MCF 10A (cell line): ENCODE results near the gene OTOP2. TPM values are rescaled to one million over a fixed set of nuclear protein-coding genes. Genes with fewer than 3 reads are reported as not detected.

Experiments
- Bru-seq: library from RNA; stranded (reverse); fragments of 400-500 nt; gene quantifications from one replicate; lab custom pipeline; 2021; lab: Mats Ljungman, UMichigan
- BruChase-seq, 2 experiments: library from RNA; stranded (reverse); fragments of 400-500 nt; gene quantifications; one replicate each; lab custom pipeline; 2021; lab: Mats Ljungman, UMichigan
- BruUV-seq: library from RNA; stranded (reverse); fragments of 400-500 nt; replicated peaks from 2 replicates; lab custom pipeline; 2021; lab: Mats Ljungman, UMichigan
- CTCF ChIA-PET: fragments of 300-600 bp; sonication (Branson Sonifier 250); formaldehyde crosslinking; extraction: SDS; loops from one replicate; lab custom pipeline; 2021; ENCODE audit warnings: antibody characterized with exemption, inconsistent platforms; lab: Yijun Ruan, JAX
- POLR2A ChIA-PET: fragments of 300-600, 350-650 bp; sonication (Branson Sonifier 250); formaldehyde crosslinking; extraction: SDS; loops from one replicate; lab custom pipeline; 2020; ENCODE audit warnings: antibody characterized with exemption, inconsistent platforms; lab: Yijun Ruan, JAX
- DNase-seq: peaks from one replicate; pipeline ENCODE4 v3.0.0-alpha.2; 2018; ENCODE audit not compliant: unreplicated experiment
- H3K27ac Mint-ChIP-seq: one replicate; pipeline ENCODE4 v1.8.0; 2022; ENCODE audit warnings: mild to moderate bottlenecking, low read depth, mixed read lengths; ENCODE audit not compliant: unreplicated experiment
- H3K27me3 Mint-ChIP-seq: one replicate; pipeline ENCODE4 v1.8.0; 2022; ENCODE audit warnings: mixed read lengths; ENCODE audit not compliant: insufficient read depth, unreplicated experiment
- H3K36me3 Mint-ChIP-seq: one replicate; pipeline ENCODE4 v1.8.0; 2022; ENCODE audit warnings: mild to moderate bottlenecking, moderate library complexity, mixed read lengths; ENCODE audit not compliant: insufficient read depth, unreplicated experiment
- H3K4me1 Mint-ChIP-seq: one replicate; pipeline ENCODE4 v1.8.0; 2022; ENCODE audit warnings: mixed read lengths; ENCODE audit not compliant: insufficient read depth, unreplicated experiment
- H3K4me3 Mint-ChIP-seq: one replicate; pipeline ENCODE4 v1.8.0; 2022; ENCODE audit warnings: mild to moderate bottlenecking, moderate library complexity, mixed read lengths; ENCODE audit not compliant: unreplicated experiment
- H3K9me3 Mint-ChIP-seq: one replicate; pipeline ENCODE4 v1.8.0; 2022; ENCODE audit warnings: mixed read lengths; ENCODE audit not compliant: unreplicated experiment
- CTCF ChIP-seq: fragments of 200-600 bp; IDR thresholded peaks from one replicate; pipeline ENCODE4 v1.8.0; 2022; ENCODE audit warnings: antibody characterized with exemption, mild to moderate bottlenecking; ENCODE audit not compliant: unreplicated experiment
- intact Hi-C: fragments of 100-400 bp; cut with micrococcal nuclease; formaldehyde crosslinking; loops from 2 replicates; pipeline ENCODE4 v1.14.1; 2022
- long read RNA-seq: library from polyadenylated mRNA; stranded (forward); transcript quantifications from one replicate; pipeline ENCODE4 v2.0.0, GENCODE V29; 2022
- total RNA-seq: library from RNA; stranded (reverse); gene quantifications from 2 replicates; pipeline ENCODE4 v1.2.3, GENCODE V29; 2022

Gene OTOP2
- not detected in 2 replicates for total RNA-seq
- Bru-seq, nascent RNA, result not detected
- BruChase-seq, experiment 1, labeled RNA remaining after a 6-hour chase, result not detected
- BruChase-seq, experiment 2, labeled RNA remaining after a 2-hour chase, result not detected
- long read RNA-seq, result 0 reads

- H3K36me3 Mint-ChIP-seq, result no peaks in the 10 kb centered on the region
- no peaks in the 10 kb centered on the region for H3K9me3 Mint-ChIP-seq
- BruUV-seq, result no TSS peak
- H3K27me3 Mint-ChIP-seq, result peaks cover 29% of the 10 kb centered on the region
- TF ChIP-seq CTCF, result no peak
- no peak within 1 kb of the TSS for H3K27ac Mint-ChIP-seq
- CTCF ChIA-PET, result interaction anchor here (0.7 to 11.5 kb wide), 13 partner anchors 9 to 249 kb away, joined by 3 to 233 read pairs (median 4); no protein-coding TSS in a partner anchor
- DNase-seq, result no peak
- POLR2A ChIA-PET, result interaction anchor here (0.9 to 1.4 kb wide), 2 partner anchors 33 to 37 kb away, joined by 5 to 6 read pairs; no protein-coding TSS in a partner anchor
- no peaks in the 10 kb centered on the region for H3K4me1 Mint-ChIP-seq
- intact Hi-C loops, result no loop called here
- peak within 1 kb of the TSS; percentile 53 for H3K4me3 Mint-ChIP-seq
Measured at GRCh38 chr17:74924250-74924948, at the start of gene OTOP2. OTOP2 (plus strand) TSS chr17:74924273; CDS start chr17:74924633, 360 bp downstream.

- Mint-ChIP-seq H3K4me1 (peaks cover 34% of the 10 kb centered on the region), H3K27ac (no peak overlapping the region), H3K36me3 (peaks cover 23% of the 10 kb centered on the region), H3K9me3 (no peaks in the 10 kb centered on the region), H3K27me3 (no peaks in the 10 kb centered on the region), H3K4me3 (peak overlapping the region; percentile 94)
- BruUV-seq, result no TSS peak
- intact Hi-C loops, result loop anchor here (5.0 kb wide), 1 partner anchor 328 kb away; no protein-coding TSS in a partner anchor
- DNase-seq, result no peak
- POLR2A ChIA-PET, result interaction anchor here (1.6 to 2.6 kb wide), 7 partner anchors 14 to 396 kb away, joined by 3 to 11 read pairs (median 7); partner anchors contain the start of genes MIF4GD, MRPL58 and NAT9
- CTCF ChIA-PET, result interaction anchor here (0.8 to 2.8 kb wide), 2 partner anchors 10 to 31 kb away, joined by 3 to 10 read pairs; no protein-coding TSS in a partner anchor
- no peak for TF ChIP-seq CTCF
Measured at GRCh38 chr17:74874615-74875037, 49.4 kb upstream of the OTOP2 start.

GRCh38 chr17:74875155-74875976, 48.7 kb upstream of the OTOP2 start:
- Mint-ChIP-seq H3K4me1 (peaks cover 34% of the 10 kb centered on the region), H3K27me3 (no peaks in the 10 kb centered on the region), H3K36me3 (peaks cover 22% of the 10 kb centered on the region), H3K9me3 (no peaks in the 10 kb centered on the region), H3K4me3 (peak overlapping the region; percentile 23), H3K27ac (no peak overlapping the region)
- no peak for TF ChIP-seq CTCF
- CTCF ChIA-PET, result interaction anchor here (0.6 to 2.8 kb wide), 2 partner anchors 10 to 158 kb away, joined by 3 to 10 read pairs; no protein-coding TSS in a partner anchor
- intact Hi-C loops, result no loop called here
- DNase-seq, result no peak
- POLR2A ChIA-PET, result interaction anchor here (0.6 to 2.4 kb wide), 3 partner anchors 16 to 246 kb away, joined by 3 to 7 read pairs (median 4); partner anchors contain the start of gene NAT9
- BruUV-seq, result no TSS peak
